Measurements from ENCODE around the gene ATP8A1.

ATP8A1 gene

DNA sequence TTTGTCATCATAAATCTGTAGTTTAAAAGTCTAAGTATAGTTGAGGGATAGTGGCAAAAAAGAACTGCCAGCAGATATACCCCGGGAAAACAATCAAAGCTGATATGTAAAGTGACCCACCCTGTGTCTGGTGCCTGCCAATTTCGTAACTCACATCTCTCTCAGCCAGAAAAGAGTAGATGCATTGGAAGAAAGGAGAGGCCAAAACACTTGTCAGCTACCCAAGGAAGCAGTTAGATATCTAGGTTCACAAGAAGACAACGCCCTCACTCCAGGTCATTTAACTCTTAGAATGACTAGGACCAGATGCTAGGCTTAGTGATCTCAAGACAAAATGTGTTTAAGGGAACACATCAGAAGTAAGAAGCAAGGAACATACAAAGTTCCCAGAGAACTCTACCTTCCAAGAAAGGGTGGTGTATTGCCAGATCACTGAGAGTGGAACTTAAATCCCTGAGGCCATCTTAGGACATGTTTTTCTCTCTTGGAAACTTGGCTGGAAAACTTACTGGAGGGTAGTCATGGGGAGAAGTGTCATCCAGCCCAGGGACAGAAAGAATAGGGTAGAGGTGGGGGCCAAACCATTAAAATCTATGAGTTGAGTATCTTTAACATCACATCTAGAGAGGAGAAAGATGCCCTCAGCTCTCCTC lies 133.7 kb downstream of the ATP8A1 start:
- TF ChIP-seq CTCF (IDR thresholded peaks at IDR 0.05; ENCODE audit: low read depth, low read length, missing control alignments): no peak
- no peak for DNase-seq (ENCODE audit: extremely low read depth, low read depth)
- H3K4me3 ChIP-seq (replicated peaks; ENCODE audit: low read depth, low read length): no peak overlapping the region

- TF ChIP-seq CTCF (IDR thresholded peaks at IDR 0.05; ENCODE audit: low read depth, low read length, missing control alignments): peak; percentile 37
- peak; percentile 14 for DNase-seq (ENCODE audit: extremely low read depth, low read depth)
- H3K4me3 ChIP-seq (replicated peaks; ENCODE audit: low read depth, low read length): no peak overlapping the region
Measured at GRCh38 chr4:42519803-42520417, 137.0 kb downstream of the ATP8A1 start.

- DNase-seq (ENCODE audit: extremely low read depth, low read depth): no peak
- H3K4me3 ChIP-seq (replicated peaks; ENCODE audit: low read depth, low read length): no peak overlapping the region
- no peak for TF ChIP-seq CTCF (IDR thresholded peaks at IDR 0.05; ENCODE audit: low read depth, low read length, missing control alignments)
Measured at GRCh38 chr4:42515156-42515884, 141.6 kb downstream of the ATP8A1 start.

DNA sequence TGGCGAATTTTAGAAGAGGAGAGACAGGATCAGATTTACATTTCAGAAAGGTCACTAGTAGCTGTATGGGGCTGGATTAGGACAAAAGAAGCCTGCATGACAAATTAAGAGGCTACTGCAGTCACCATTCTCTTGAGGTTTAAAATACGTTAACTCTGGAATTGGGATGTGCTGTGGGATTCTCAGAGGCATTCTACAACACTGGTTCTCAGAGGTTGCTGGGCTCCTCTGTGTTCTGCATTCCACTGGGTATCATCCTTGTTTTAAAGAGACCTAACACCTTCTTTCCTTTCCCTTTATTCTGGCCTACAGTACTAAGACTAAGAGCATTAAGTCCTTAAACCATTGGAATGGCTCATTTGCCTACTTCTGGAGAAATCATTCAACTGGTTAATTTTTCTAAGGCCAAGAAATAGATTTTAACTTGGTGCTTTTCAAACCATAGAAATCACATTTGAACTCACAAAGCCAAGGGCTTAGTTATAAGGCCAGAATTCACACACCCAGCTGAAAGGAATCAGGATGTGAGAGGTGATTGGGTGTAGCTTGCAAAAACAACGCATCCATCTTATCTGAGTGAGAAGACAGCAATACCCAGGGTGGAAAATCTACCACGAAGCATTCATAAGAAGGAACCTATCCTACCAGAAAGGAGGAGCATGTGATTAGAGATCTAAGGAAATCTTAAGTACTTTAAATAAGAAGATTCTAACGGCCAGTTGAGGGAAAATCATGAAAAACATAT lies 143.0 kb downstream of the ATP8A1 start:
- H3K4me3 ChIP-seq (replicated peaks; ENCODE audit: low read depth, low read length): no peak overlapping the region
- no peak for TF ChIP-seq CTCF (IDR thresholded peaks at IDR 0.05; ENCODE audit: low read depth, low read length, missing control alignments)
- no peak for DNase-seq (ENCODE audit: extremely low read depth, low read depth)

DNA sequence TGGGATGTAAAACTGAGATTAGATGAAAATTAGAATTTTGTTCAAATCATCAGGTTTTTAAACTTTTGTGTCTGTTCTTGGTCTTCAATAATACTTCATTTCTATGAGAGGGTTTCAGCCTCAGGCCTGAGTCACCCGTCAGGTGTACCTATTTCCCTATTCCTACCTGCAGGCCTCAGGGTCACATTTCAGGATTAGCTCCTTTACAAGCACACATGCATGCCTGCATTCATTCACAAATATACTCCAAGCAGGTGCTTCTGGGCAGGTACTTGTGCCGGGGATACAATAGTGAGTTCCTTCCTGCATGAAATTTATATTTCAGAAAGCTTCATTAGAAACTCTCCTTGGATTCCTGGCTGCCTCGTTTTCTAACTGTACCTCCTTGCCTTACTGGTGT lies 144.7 kb downstream of the ATP8A1 start:
- no peak for TF ChIP-seq CTCF (IDR thresholded peaks at IDR 0.05; ENCODE audit: low read depth, low read length, missing control alignments)
- no peak for DNase-seq (ENCODE audit: extremely low read depth, low read depth)

DNA sequence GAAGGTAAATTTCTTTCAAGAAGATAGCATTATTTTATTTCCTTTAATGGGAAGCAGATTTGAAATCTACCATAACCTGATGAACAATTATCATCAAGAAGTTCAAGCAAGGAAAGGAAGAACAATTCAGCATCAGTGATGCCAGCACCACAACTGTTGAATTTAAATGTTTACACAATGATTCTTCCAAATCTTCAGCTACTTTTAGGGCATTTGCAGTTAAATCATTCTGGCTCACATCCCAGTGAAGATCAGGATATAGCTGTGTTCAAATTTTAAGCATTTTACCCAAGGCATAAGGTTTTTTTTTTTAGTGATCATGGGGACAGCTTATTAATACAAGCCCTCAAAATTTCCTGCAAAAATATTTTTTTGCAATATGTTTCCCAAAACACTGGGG lies 146.7 kb downstream of the ATP8A1 start:
- no peak for DNase-seq (ENCODE audit: extremely low read depth, low read depth)
- no peak overlapping the region for H3K4me3 ChIP-seq (replicated peaks; ENCODE audit: low read depth, low read length)
- no peak for TF ChIP-seq CTCF (IDR thresholded peaks at IDR 0.05; ENCODE audit: low read depth, low read length, missing control alignments)

More for the DNA sequence above, 144.7 kb downstream of the ATP8A1 start:
- no peak overlapping the region for H3K4me3 ChIP-seq (replicated peaks; ENCODE audit: low read depth, low read length)

Measured in HFF-Myc (cell line).